DND-41 (cell line): ENCODE data around the gene TBC1D10A.

Source experiments
- EZH2 ChIP-seq: IDR thresholded peaks from 3 replicates; pipeline ENCODE4 v1.6.1; 2012; ENCODE audit warnings: borderline replicate concordance, low read depth, mild to moderate bottlenecking, moderate library complexity, low read length, inconsistent platforms; ENCODE audit not compliant: severe bottlenecking
- TF ChIP-seq, protein P1 (sequence below): IDR thresholded peaks from 2 replicates; pipeline ENCODE4 v1.5.1; 2012; ENCODE audit warnings: borderline replicate concordance, low read length, moderate library complexity, mild to moderate bottlenecking; ENCODE audit not compliant: poor library complexity, severe bottlenecking; ENCODE audit errors: extremely low read depth

- TF ChIP-seq EZH2, result no peak
- TF ChIP-seq, protein P1, sequence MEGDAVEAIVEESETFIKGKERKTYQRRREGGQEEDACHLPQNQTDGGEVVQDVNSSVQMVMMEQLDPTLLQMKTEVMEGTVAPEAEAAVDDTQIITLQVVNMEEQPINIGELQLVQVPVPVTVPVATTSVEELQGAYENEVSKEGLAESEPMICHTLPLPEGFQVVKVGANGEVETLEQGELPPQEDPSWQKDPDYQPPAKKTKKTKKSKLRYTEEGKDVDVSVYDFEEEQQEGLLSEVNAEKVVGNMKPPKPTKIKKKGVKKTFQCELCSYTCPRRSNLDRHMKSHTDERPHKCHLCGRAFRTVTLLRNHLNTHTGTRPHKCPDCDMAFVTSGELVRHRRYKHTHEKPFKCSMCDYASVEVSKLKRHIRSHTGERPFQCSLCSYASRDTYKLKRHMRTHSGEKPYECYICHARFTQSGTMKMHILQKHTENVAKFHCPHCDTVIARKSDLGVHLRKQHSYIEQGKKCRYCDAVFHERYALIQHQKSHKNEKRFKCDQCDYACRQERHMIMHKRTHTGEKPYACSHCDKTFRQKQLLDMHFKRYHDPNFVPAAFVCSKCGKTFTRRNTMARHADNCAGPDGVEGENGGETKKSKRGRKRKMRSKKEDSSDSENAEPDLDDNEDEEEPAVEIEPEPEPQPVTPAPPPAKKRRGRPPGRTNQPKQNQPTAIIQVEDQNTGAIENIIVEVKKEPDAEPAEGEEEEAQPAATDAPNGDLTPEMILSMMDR, result no peak
Observed at GRCh38 chr22:30253205-30253852, 73.4 kb downstream of the TBC1D10A start.
